ENCODE data around the gene LNPK.
"Not testable (repeated sequence)": the region's sequence is repeated elsewhere in the genome, so short reads cannot be mapped to it uniquely, and the experiment has no call there.

LNPK gene

GRCh38 chr2:176001916-176002687 lies at the start of gene LNPK:
TSS of gene LNPK (minus strand) at chr2:176002267. CDS start at chr2:175995584, 6,683 bp downstream.
- DNase-seq = peak; percentile 86 to 93

- peak; percentile 3 to 25 for DNase-seq
These were observed 37.3 kb upstream of the LNPK start for GRCh38 chr2:176039375-176039774.

- no peak for DNase-seq
These were observed 36.6 kb upstream of the LNPK start for GRCh38 chr2:176038694-176039093.

GRCh38 chr2:176035013-176035691 lies 33.1 kb upstream of the LNPK start:
- no peak for DNase-seq

GRCh38 chr2:176027806-176028205 lies 25.7 kb upstream of the LNPK start:
- no peak for DNase-seq

GRCh38 chr2:176025932-176026331 lies 23.9 kb upstream of the LNPK start:
- no peak for DNase-seq

GRCh38 chr2:176024083-176024482 lies 22.0 kb upstream of the LNPK start:
- no peak for DNase-seq

- no peak for DNase-seq
These were observed 20.0 kb upstream of the LNPK start for GRCh38 chr2:176022048-176022447.

GRCh38 chr2:176020400-176020799 lies 18.3 kb upstream of the LNPK start:
- no peak for DNase-seq

- no peak for DNase-seq
These were observed 16.6 kb upstream of the LNPK start for GRCh38 chr2:176018708-176019107.

- no peak for DNase-seq
These were observed 7.4 kb upstream of the LNPK start for GRCh38 chr2:176009445-176009844.

GRCh38 chr2:176004934-176005333 lies 2.9 kb upstream of the LNPK start:
- no peak for DNase-seq

GRCh38 chr2:176003958-176004357 lies 1.9 kb upstream of the LNPK start:
- DNase-seq = no peak

GRCh38 chr2:176002688-176003210 lies 682 bp upstream of the LNPK start:
- DNase-seq = peak in 1 of 2 donors; percentile 1

GRCh38 chr2:176001281-176001915 lies 669 bp downstream of the LNPK start:
- peak; percentile 80 to 86 for DNase-seq

GRCh38 chr2:175999283-175999819 lies 2.7 kb downstream of the LNPK start:
- no peak for DNase-seq

GRCh38 chr2:175990099-175990498 lies 12.0 kb downstream of the LNPK start:
- no peak for DNase-seq

GRCh38 chr2:175987126-175987525 lies 14.9 kb downstream of the LNPK start:
- DNase-seq = not testable (repeated sequence)

- no peak for DNase-seq
These were observed 17.2 kb downstream of the LNPK start for GRCh38 chr2:175984846-175985245.

- DNase-seq = no peak
These were observed 20.5 kb downstream of the LNPK start for GRCh38 chr2:175981551-175981950.

- no peak for DNase-seq
These were observed 25.5 kb downstream of the LNPK start for GRCh38 chr2:175976391-175977157.

- no peak for DNase-seq
These were observed 28.7 kb downstream of the LNPK start for GRCh38 chr2:175973373-175973772.

- DNase-seq = no peak
These were observed 35.2 kb downstream of the LNPK start for GRCh38 chr2:175966839-175967238.
